Endothelial cell of umbilical vein (primary cell): ENCODE results near the gene SH3GL1. TPM values are rescaled to one million over a fixed set of nuclear protein-coding genes. Genes with fewer than 3 reads are reported as not detected.

Source experiments
- BruUV-seq: library from RNA; stranded (reverse); fragments of 400-500 nt; replicated peaks from 2 replicates; lab custom pipeline; 2021; lab: Mats Ljungman, UMichigan
- CTCF ChIA-PET: fragments of 300-600, 350-600 bp; sonication (Branson Sonifier 250); formaldehyde crosslinking; loops from one replicate; lab custom pipeline; 2021; ENCODE audit warnings: antibody characterized with exemption, inconsistent platforms; lab: Charles Lee
- POLR2A ChIA-PET: fragments of 300-600, 350-600 bp; sonication (Branson Sonifier 250); formaldehyde crosslinking; loops from one replicate; lab custom pipeline; 2021; ENCODE audit warnings: antibody characterized with exemption, inconsistent platforms; lab: Charles Lee
- DNase-seq: peaks from one replicate; pipeline ENCODE4 v3.0.0-alpha.2; 2011; ENCODE audit warnings: low read depth, low spot score
- FAIRE-seq: peaks from 2 replicates; lab custom pipeline; 2011; peaks lifted over from hg19 to GRCh38; lab: Jason Lieb, UNC
- H2AFZ ChIP-seq: 2 replicates; pipeline ENCODE4 v1.6.0; 2012; ENCODE audit warnings: low read depth, low read length, control low read depth, inconsistent platforms
- H3K27ac ChIP-seq: 2 replicates; pipeline ENCODE4 v1.5.1; 2011; ENCODE audit warnings: low read depth, mild to moderate bottlenecking, control low read depth, low read length, moderate library complexity; ENCODE audit not compliant: insufficient read depth
- H3K27me3 ChIP-seq, 2 experiments: 2 replicates each; pipeline versions ENCODE4 v1.6.0 to v1.6.1; 2011; ENCODE audit warnings: low read length in 2 of 2, mixed read lengths in 1 of 2; ENCODE audit not compliant: control insufficient read depth in 2 of 2, insufficient read depth in 2 of 2
- H3K36me3 ChIP-seq, 2 experiments: 2 replicates in 1 of 2; 3 replicates in 1 of 2; pipeline ENCODE4 v1.5.1; 2011; ENCODE audit warnings: low read length in 2 of 2, mild to moderate bottlenecking in 1 of 2, moderate library complexity in 1 of 2; ENCODE audit not compliant: control insufficient read depth in 2 of 2, insufficient read depth in 2 of 2; ENCODE audit errors: extremely low read depth in 1 of 2
- H3K4me1 ChIP-seq: 3 replicates; pipeline ENCODE4 v1.5.1; 2011; ENCODE audit warnings: mild to moderate bottlenecking, low read length; ENCODE audit not compliant: control insufficient read depth, insufficient read depth; ENCODE audit errors: extremely low read depth
- H3K4me2 ChIP-seq: 2 replicates; pipeline ENCODE4 v1.6.1; 2011; ENCODE audit warnings: low read length, control low read depth, mixed read lengths; ENCODE audit not compliant: insufficient read depth
- H3K4me3 ChIP-seq, 3 experiments: fragments of 200-600 bp in 1 of 3; sonication (generic), shearing (Covaris generic) in 1 of 3; replicated peaks in 1 of 3; 2 replicates each; pipeline ENCODE4 v1.5.1; 2011 to 2016; ENCODE audit warnings: control low read depth in 3 of 3, low read length in 3 of 3, mild to moderate bottlenecking in 2 of 3, inconsistent platforms in 1 of 3, low read depth in 1 of 3, moderate library complexity in 1 of 3; ENCODE audit not compliant: insufficient read depth in 1 of 3
- H3K79me2 ChIP-seq: 2 replicates; pipeline ENCODE4 v1.6.0; 2012; ENCODE audit warnings: low read length, inconsistent platforms; ENCODE audit not compliant: control insufficient read depth, insufficient read depth
- H3K9ac ChIP-seq: replicated peaks from 2 replicates; pipeline ENCODE3; 2011; ENCODE audit warnings: low read length, control low read depth; ENCODE audit not compliant: insufficient read depth; ENCODE audit errors: extremely low read depth
- H3K9me1 ChIP-seq: replicated peaks from 3 replicates; pipeline ENCODE4 v1.6.0; 2011; ENCODE audit warnings: mild to moderate bottlenecking, low read length; ENCODE audit not compliant: control insufficient read depth, insufficient read depth; ENCODE audit errors: extremely low read depth
- H3K9me3 ChIP-seq: replicated peaks from 2 replicates; pipeline ENCODE4 v1.5.1; 2012; ENCODE audit warnings: low read length, inconsistent platforms; ENCODE audit not compliant: control insufficient read depth, insufficient read depth
- H4K20me1 ChIP-seq: replicated peaks from 2 replicates; pipeline ENCODE3; 2011; ENCODE audit warnings: mild to moderate bottlenecking, low read length; ENCODE audit not compliant: control insufficient read depth, insufficient read depth; ENCODE audit errors: extremely low read depth
- EZH2 ChIP-seq: IDR thresholded peaks from 2 replicates; pipeline ENCODE4 v1.6.1; 2012; ENCODE audit warnings: borderline replicate concordance, low read depth, mild to moderate bottlenecking, moderate library complexity, low read length, inconsistent platforms; ENCODE audit not compliant: severe bottlenecking
- FOS ChIP-seq: IDR thresholded peaks from 2 replicates; pipeline ENCODE4 v1.6.1; 2011; ENCODE audit warnings: mild to moderate bottlenecking, low read length, moderate library complexity, borderline replicate concordance; ENCODE audit not compliant: insufficient read depth
- GATA2 ChIP-seq: IDR thresholded peaks from 2 replicates; pipeline ENCODE4 v1.7.0; 2011; ENCODE audit warnings: low read depth, mild to moderate bottlenecking, moderate library complexity, mixed read lengths, low read length; ENCODE audit not compliant: insufficient read length, insufficient read depth
- JUN ChIP-seq: IDR thresholded peaks from 2 replicates; pipeline ENCODE4 v1.6.1; 2011; ENCODE audit warnings: borderline replicate concordance, low read depth; ENCODE audit not compliant: insufficient read length, insufficient read depth
- MAX ChIP-seq: IDR thresholded peaks from 2 replicates; pipeline ENCODE4 v1.6.1; 2011; ENCODE audit not compliant: insufficient read depth, insufficient read length
- MYC ChIP-seq: IDR thresholded peaks from one replicate; pipeline ENCODE4 v1.6.1; 2011; ENCODE audit warnings: mild to moderate bottlenecking, low read depth, low read length
- POLR2A ChIP-seq: IDR thresholded peaks from 2 replicates; pipeline ENCODE4 v1.6.1; 2012; ENCODE audit warnings: low read depth, mild to moderate bottlenecking, control low read depth, low read length
- POLR2AphosphoS5 ChIP-seq: IDR thresholded peaks from 2 replicates; pipeline ENCODE4 v1.6.1; 2012; ENCODE audit warnings: low read depth, mild to moderate bottlenecking, control low read depth, low read length, moderate library complexity; ENCODE audit not compliant: insufficient read depth
- dilution Hi-C: fragments of 300-500 bp; cut with MboI; formaldehyde crosslinking; loops from one replicate; pipeline ENCODE4 v1.15.0; 2019; ENCODE audit warnings: low sequenced_read_pairs; ENCODE audit not compliant: extremely low pct_ligation_motif_present
- intact Hi-C: fragments of 100-400 bp; cut with micrococcal nuclease; formaldehyde crosslinking; loops from one replicate; pipeline ENCODE4 v1.10.0; 2022
- polyA plus RNA-seq, 4 experiments: library from polyadenylated mRNA; depleted of rRNA in 3 of 4; stranded (reverse) in 3 of 4; unstranded in 1 of 4; fragments of >200 nt; gene quantifications; 2 replicates each; pipeline versions ENCODE4 v1.2.1 to v1.2.3, GENCODE V29; 2011 to 2012; ENCODE audit warnings: missing spikeins in 1 of 4
- total RNA-seq: library from RNA; stranded (reverse); gene quantifications from 2 replicates; pipeline ENCODE4 v1.2.3, GENCODE V29; 2021
- TF ChIP-seq, protein P1 (sequence below), 2 donors: IDR thresholded peaks; 1 replicate in 1 of 2; 2 replicates in 1 of 2; pipeline ENCODE4 v1.5.1; 2011; ENCODE audit warnings: low read length in 2 of 2, mild to moderate bottlenecking in 2 of 2, moderate library complexity in 2 of 2, control low read depth in 1 of 2, inconsistent platforms in 1 of 2, low read depth in 1 of 2; ENCODE audit not compliant: insufficient read depth in 1 of 2; ENCODE audit errors: extremely low read depth in 1 of 2

Gene SH3GL1
- total and polyA plus RNA-seq, 2 donors (not counting 3 experiments of a cell fraction or from before 2014, with no cell fraction given) = 143 to 145 TPM

DNA sequence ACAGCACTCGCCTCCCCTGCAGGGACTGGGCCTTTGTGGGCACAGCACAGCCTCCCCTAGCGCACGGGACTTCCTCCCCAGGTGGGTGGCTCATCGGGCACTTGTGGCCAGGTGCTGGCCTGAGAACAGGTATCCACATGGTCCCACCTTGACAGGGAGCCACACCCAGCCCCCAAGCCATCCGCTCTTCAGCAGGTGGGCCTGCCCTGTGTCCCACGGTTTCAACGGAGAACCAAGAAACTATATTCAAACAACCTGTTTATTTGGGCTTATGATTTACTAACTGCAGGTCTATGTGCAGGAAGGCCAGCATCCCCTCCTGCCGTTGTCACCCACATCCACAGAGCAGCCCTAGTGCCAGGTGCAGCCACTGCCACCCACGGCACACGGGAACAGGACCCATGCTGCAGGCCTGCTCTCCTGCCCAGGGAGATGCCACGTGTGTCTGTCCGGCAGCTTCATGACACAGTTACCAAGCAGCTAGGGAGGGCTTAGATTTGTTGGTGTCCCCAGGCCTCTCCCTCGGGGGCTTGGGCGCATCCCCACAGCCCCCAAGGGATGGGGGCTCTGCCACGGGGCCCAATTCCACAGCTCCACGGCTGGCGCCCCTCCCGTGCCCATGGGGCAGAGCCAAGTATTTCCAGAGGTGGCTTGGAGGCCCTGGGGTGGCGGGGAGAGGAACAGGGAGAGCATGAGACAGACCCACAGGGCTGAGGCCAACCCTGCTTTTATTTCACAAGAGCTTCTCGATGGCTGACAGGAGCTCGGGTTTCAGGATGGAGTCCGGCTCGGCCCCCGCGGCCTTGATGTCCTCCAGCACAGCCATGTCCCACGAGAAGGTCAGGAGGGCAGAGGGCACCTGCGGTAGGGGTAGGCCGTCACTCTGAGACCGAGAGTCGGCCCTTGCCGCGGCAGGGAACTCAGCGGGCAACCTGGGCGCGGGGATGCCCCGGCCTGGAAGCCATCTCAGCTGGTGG, 44.7 kb upstream of the SH3GL1 start:
- Histone ChIP-seq H3K4me1 (no peaks in the 10 kb centered on the region), H3K9me3 (no peaks in the 10 kb centered on the region), H3K27ac (no peak overlapping the region), H2AFZ (no peak overlapping the region), H3K79me2 (no peaks in the 10 kb centered on the region), H3K27me3 (no peaks in the 10 kb centered on the region), H3K36me3 (peaks cover 10 to 47% of the 10 kb centered on the region in 2 experiments), H3K4me2 (no peak overlapping the region), H4K20me1 (no peaks in the 10 kb centered on the region), H3K9ac (no peak overlapping the region), H3K4me3 (no peak overlapping the region), H3K9me1 (no peaks in the 10 kb centered on the region)
- FAIRE-seq (no peak), DNase-seq (no peak)
- CTCF ChIA-PET = interaction anchor here (2.1 kb wide), 1 partner anchor 12 kb away, joined by 5 read pairs; no protein-coding TSS in a partner anchor
- TF ChIP-seq EZH2 (no peak), POLR2A (no peak), JUN (no peak), POLR2AphosphoS5 (no peak), MYC (no peak), FOS (no peak), MAX (no peak), GATA2 (no peak)
- TF ChIP-seq, protein P1, sequence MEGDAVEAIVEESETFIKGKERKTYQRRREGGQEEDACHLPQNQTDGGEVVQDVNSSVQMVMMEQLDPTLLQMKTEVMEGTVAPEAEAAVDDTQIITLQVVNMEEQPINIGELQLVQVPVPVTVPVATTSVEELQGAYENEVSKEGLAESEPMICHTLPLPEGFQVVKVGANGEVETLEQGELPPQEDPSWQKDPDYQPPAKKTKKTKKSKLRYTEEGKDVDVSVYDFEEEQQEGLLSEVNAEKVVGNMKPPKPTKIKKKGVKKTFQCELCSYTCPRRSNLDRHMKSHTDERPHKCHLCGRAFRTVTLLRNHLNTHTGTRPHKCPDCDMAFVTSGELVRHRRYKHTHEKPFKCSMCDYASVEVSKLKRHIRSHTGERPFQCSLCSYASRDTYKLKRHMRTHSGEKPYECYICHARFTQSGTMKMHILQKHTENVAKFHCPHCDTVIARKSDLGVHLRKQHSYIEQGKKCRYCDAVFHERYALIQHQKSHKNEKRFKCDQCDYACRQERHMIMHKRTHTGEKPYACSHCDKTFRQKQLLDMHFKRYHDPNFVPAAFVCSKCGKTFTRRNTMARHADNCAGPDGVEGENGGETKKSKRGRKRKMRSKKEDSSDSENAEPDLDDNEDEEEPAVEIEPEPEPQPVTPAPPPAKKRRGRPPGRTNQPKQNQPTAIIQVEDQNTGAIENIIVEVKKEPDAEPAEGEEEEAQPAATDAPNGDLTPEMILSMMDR (IDR thresholded peaks at IDR 0.05; ENCODE audit: extremely low read depth in 1 of 2, insufficient read depth in 1 of 2, low read depth in 1 of 2, low read length in 2 of 2) = no peak
- dilution Hi-C loops (no loop called here), intact Hi-C loops (no loop called here)
- POLR2A ChIA-PET = no interaction called here
- TSS peak; percentile 48 for BruUV-seq
